ENCODE results near the gene PSME2.

- TF ChIP-seq CTCF (conservative IDR thresholded peaks at IDR 0.05; ENCODE audit: low read length) (no peak), EZH2phosphoT487 (IDR thresholded peaks at IDR 0.05; ENCODE audit: borderline replicate concordance, low read depth, low read length) (no peak)
Observed at GRCh38 chr14:24145690-24146452, 539 bp downstream of the PSME2 start.
